Ishikawa (cell line): ENCODE data around the gene MMP15.

ENCODE experiments used
- CREB1 ChIP-seq: IDR thresholded peaks from 2 replicates; pipeline ENCODE4 v1.6.1; 2012; ENCODE audit warnings: low read depth
- EGR1 ChIP-seq: IDR thresholded peaks from 2 replicates; pipeline ENCODE4 v1.6.1; 2012
- MAX ChIP-seq: IDR thresholded peaks from 2 replicates; pipeline ENCODE4 v1.6.1; 2012
- NFIC ChIP-seq: IDR thresholded peaks from 2 replicates; pipeline ENCODE4 v1.6.1; 2012
- RAD21 ChIP-seq: IDR thresholded peaks from 2 replicates; pipeline ENCODE4 v1.6.1; 2012; ENCODE audit warnings: low read depth
- REST ChIP-seq: IDR thresholded peaks from 2 replicates; pipeline ENCODE4 v1.6.1; 2012; ENCODE audit warnings: low read depth, mild to moderate bottlenecking
- TAF1 ChIP-seq: IDR thresholded peaks from 2 replicates; pipeline ENCODE4 v1.6.1; 2012; ENCODE audit warnings: low read depth, mild to moderate bottlenecking
- TCF12 ChIP-seq: IDR thresholded peaks from 2 replicates; pipeline ENCODE4 v1.6.1; 2012; ENCODE audit warnings: low read depth
- YY1 ChIP-seq: IDR thresholded peaks from 2 replicates; pipeline ENCODE4 v1.6.1; 2012; ENCODE audit warnings: low read depth

GRCh38 chr16:58056580-58056979 lies 31.0 kb downstream of the MMP15 start:
- TF ChIP-seq TAF1, result no peak
- no peak for TF ChIP-seq REST
- TF ChIP-seq MAX, result no peak
- no peak for TF ChIP-seq YY1
- no peak for TF ChIP-seq TCF12
- no peak for TF ChIP-seq NFIC
- TF ChIP-seq CREB1, result no peak
- TF ChIP-seq RAD21, result no peak
- TF ChIP-seq EGR1, result no peak
